ENCODE results near the gene ACY1.
A peak's percentile ranks its signal among the peaks of the same experiment; 100 is the strongest.

The ACY1 gene

DNA sequence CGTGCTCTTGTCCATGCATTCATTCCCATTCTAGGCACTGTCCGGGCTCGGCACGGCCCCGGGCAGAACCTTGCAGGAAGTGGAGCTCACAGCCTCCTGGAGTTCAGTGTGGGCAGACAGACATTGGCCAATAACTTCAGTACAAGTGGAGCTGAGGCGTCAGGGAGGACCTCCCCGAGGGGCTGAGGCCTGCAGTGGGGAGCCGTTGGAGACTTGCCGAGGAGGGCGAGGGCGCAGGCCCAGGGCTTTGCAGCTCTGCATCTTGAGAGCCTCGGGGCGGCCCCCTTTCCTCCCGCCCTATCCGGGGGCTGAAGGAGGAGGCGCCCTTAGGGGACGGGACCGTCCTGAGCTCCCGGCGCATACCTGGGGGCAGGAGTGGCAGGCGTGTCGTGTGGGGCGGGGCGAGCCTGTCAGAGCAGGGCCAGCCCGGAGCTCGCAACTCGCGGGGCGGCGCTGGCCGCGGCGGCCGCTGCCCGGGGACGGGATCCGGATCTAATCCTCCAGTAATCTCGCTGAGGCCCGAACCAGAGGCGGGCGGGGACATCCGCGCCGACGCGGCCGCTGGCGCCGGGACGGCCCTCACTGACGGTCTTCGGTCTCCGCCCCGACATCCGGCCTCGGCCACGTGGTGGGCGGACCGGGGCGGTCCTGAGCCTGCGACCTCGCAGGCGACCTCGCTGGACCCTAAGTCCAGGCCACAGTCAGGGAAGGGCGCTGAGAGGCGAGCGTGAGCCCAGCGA is at the start of gene ACY1:
TSS of gene ACY1 (plus strand) at position 698 of the 740 bp plus-strand sequence. CDS start 530 bp downstream, outside the sequence.
- peak; percentile 98 for DNase-seq (ENCODE audit: low spot score)

DNA sequence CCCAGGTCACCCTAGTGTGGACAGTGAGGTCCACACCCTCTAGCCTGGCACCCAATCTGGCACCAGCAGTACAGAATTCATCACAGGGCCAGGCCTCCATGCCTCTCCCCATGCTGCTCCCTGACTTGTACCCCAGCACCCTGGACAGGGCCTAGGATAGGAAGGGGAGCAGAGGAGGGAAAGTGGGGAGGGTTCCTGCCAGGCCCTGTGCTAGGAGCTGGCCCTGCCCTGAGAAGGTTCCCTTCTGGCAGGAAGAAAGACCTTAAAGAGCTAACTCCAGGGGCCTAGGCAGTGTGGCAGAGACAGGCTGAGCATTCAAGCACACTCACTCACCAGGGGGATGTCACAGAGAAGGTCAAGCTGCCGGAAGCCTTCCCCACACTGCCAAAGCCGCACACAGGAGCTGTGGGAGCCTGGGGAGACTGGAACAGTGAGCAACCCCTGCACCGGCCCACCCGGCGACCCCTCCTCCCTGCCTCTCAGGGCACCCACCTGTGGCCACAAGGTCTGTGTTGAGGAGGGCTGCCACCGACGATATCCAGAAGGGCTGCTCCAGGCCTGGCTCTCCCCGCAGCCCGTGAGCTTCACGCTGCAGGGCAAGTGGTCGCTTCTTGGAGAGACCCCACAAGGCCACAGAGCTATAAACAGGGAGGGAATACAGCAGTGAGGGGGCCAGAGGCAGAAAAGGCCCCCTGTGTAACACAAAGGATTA is 49.0 kb upstream of the ACY1 start:
- DNase-seq (ENCODE audit: low spot score): no peak

GRCh38 chr3:51934991-51935885 is 48.1 kb upstream of the ACY1 start:
- DNase-seq (ENCODE audit: low spot score): no peak

- DNase-seq (ENCODE audit: low spot score): no peak
Observed at GRCh38 chr3:51935886-51936755, 47.2 kb upstream of the ACY1 start.

DNA sequence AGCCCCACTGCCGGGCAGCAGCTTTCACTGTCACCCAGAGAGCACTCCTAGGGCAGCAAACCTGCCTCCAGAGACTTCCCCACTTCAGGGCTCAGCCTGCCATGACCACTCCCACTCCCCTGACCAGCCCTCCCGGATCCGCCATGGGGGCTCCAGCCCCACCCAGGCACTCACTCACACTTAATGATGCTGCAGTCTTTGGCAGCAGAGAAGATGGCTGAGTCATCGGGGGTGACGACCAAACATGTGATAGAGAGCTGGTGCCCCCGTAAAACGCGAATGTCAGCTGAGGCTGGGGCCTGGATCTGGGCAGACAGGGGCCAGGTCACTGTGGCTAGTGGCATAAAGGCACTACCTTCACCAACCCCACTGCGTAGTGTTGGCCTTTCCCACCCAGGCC is 46.3 kb upstream of the ACY1 start:
- no peak for DNase-seq (ENCODE audit: low spot score)

- DNase-seq (ENCODE audit: low spot score): no peak
Observed at GRCh38 chr3:51937611-51938450, 45.5 kb upstream of the ACY1 start.

DNA sequence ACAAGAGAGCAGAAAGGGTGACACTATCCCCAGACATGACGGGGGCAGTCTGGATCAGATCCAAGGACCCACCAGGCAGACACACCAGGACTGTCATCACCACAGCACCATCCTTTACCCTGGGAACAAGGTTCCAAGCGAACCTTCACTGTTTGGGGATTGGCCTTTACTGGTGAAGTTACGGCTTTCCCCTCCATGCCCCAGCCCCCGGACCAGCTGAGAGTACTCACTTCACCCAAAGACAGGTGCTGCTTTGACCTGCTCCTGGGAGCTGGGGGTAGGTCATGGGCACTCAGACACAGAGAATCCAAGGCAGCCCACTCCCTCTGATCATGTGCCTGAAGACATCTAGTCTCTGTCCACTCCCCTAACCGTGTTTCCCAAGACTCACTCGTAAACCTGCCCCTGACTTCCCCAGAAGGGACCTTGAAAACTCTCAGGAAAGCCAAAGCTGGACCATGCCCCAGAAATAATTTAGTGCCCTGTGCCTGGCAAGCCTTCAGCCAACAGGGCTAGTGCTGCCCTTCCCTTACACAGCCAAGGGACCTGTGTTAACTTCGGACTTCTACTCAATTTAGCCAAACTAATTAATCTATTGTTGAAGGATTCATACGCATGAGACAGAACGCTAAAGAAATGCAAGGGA is 44.4 kb upstream of the ACY1 start:
- DNase-seq (ENCODE audit: low spot score): no peak

DNA sequence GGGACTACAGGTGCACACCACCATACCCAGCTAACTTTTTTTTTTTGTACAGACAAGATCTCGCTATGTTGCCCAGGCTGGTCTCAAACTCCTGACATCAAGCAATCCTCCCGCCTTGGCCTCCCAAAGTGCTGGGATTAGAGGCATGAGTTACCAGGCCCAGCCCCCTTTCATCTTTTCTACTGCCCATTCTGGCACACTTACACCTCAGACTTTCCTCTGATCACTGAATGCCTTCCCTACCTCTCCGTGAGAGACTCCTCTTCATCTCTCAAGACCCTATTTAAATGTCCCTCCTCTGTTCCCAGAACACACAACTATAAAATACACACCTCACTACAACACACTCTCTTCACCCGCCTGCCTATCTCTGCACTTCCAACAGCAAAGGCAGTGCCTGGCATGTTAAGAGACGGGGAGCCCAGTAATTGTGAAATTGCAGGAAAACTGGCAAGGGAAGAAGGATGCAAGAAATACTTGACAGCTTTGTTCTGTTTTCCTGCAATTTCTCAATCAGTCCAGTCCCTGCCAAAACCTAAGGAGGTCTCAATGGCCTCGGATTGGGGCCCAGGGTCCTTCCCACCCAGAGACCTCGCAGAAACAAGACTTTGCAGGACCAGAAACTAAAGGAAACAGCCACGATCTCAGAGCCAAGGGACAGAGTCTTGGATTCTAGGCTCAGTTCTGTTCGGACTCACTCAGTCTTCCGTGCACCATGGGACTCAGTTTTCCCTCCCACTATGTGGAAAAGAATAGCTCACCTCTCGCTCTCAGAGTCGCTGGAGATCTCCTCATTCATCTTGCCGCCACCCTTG is 42.5 kb upstream of the ACY1 start:
- peak; percentile 46 for DNase-seq (ENCODE audit: low spot score)

- DNase-seq (ENCODE audit: low spot score): no peak
Observed at GRCh38 chr3:51941463-51941797, 41.9 kb upstream of the ACY1 start.

GRCh38 chr3:51941798-51942602 is 41.3 kb upstream of the ACY1 start, which contains the start of the genes PARP3 and RRP9:
TSS of gene PARP3 (plus strand) at chr3:51942363. CDS start at chr3:51943356, 993 bp downstream.
TSS of gene RRP9 (minus strand) at chr3:51941904. CDS start at chr3:51941867, 37 bp downstream.
- DNase-seq (ENCODE audit: low spot score): peak; percentile 100

GRCh38 chr3:51942603-51943450 is 40.5 kb upstream of the ACY1 start:
- DNase-seq (ENCODE audit: low spot score): peak; percentile 88

GRCh38 chr3:51943451-51944391 is 39.6 kb upstream of the ACY1 start:
- no peak for DNase-seq (ENCODE audit: low spot score)

GRCh38 chr3:51944451-51945021 is 38.8 kb upstream of the ACY1 start:
- no peak for DNase-seq (ENCODE audit: low spot score)

DNA sequence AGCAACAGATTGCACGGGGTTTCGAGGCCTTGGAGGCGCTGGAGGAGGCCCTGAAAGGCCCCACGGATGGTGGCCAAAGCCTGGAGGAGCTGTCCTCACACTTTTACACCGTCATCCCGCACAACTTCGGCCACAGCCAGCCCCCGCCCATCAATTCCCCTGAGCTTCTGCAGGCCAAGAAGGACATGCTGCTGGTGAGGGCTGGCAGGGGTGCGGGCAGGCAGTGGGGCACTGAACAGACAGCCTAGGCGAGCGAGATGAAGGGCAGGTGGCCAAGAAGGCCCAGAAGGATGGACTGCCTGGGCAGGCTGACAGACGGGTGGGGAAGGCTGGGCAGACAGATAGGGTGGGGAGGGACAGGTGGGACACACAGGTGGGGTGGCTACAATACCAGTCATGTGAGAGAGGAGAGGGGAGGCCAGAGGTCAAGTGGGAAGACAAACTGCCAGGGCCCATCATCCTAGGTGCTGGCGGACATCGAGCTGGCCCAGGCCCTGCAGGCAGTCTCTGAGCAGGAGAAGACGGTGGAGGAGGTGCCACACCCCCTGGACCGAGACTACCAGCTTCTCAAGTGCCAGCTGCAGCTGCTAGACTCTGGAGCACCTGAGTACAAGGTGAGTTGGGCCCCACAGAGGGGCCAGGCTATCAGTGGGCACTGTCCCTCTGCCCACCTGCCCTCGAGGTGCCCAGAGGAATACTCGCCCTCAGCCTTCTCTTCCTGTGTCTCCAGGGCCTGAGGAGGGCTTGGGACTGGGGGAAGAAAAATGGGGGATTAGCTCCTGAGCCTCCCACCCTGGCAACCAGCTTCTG is 38.1 kb upstream of the ACY1 start:
- DNase-seq (ENCODE audit: low spot score): no peak

Data from GM03348 (cell line).